ENCODE data around the gene RBP5. TPM values are rescaled to one million over a fixed set of nuclear protein-coding genes. Genes with fewer than 3 reads are reported as not detected.

Gene RBP5
- total RNA-seq, 4 donors from 2014 or later: 0.46 to 5.0 (median 0.91) TPM

DNA sequence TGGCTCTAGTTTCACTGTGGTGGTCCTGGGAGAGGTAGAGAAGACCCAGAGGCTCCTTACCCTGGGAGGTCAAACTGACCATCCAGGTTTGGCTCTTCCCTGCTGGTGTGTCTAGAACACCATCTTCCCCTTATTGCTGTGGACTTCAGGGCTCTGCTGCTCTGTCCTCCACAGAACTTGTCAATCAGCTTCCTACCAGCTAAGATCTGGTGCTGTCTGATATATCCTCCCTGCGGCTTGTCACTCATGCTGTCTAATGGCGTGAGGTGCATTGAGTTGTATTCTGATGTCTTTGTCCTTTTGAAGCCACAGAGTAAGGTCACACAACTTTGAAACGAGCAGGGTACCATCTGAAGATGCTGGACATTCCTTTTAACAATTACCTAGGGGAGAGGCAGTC, 12.5 kb downstream of the RBP5 start:
- TF ChIP-seq, protein P1, sequence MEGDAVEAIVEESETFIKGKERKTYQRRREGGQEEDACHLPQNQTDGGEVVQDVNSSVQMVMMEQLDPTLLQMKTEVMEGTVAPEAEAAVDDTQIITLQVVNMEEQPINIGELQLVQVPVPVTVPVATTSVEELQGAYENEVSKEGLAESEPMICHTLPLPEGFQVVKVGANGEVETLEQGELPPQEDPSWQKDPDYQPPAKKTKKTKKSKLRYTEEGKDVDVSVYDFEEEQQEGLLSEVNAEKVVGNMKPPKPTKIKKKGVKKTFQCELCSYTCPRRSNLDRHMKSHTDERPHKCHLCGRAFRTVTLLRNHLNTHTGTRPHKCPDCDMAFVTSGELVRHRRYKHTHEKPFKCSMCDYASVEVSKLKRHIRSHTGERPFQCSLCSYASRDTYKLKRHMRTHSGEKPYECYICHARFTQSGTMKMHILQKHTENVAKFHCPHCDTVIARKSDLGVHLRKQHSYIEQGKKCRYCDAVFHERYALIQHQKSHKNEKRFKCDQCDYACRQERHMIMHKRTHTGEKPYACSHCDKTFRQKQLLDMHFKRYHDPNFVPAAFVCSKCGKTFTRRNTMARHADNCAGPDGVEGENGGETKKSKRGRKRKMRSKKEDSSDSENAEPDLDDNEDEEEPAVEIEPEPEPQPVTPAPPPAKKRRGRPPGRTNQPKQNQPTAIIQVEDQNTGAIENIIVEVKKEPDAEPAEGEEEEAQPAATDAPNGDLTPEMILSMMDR (IDR thresholded peaks at IDR 0.05): no peak
- TF ChIP-seq POLR2A (IDR thresholded peaks at IDR 0.05; ENCODE audit: low read depth): no peak
- TF ChIP-seq POLR2AphosphoS5 (IDR thresholded peaks at IDR 0.05): no peak
- TF ChIP-seq EP300 (IDR thresholded peaks at IDR 0.05): no peak
- no peak overlapping the region for H3K27ac ChIP-seq (replicated peaks in 1 of 4)
- H3K27me3 ChIP-seq: no peaks in the 10 kb centered on the region
- peaks cover 0 to 33% (median 3%) of the 10 kb centered on the region in 4 donors for H3K36me3 ChIP-seq
- peaks cover 0 to 24% (median 23%) of the 10 kb centered on the region in 4 donors for H3K4me1 ChIP-seq
- WGBS: 83% methylated on average over 3 of the region's 3 CpGs
- H3K9me3 ChIP-seq: no peaks in the 10 kb centered on the region
- H3K4me3 ChIP-seq: no peak overlapping the region
- no peak for DNase-seq (ENCODE audit: extremely low spot score)
- intact Hi-C loops (cut with DNase I): no loop called here

DNA sequence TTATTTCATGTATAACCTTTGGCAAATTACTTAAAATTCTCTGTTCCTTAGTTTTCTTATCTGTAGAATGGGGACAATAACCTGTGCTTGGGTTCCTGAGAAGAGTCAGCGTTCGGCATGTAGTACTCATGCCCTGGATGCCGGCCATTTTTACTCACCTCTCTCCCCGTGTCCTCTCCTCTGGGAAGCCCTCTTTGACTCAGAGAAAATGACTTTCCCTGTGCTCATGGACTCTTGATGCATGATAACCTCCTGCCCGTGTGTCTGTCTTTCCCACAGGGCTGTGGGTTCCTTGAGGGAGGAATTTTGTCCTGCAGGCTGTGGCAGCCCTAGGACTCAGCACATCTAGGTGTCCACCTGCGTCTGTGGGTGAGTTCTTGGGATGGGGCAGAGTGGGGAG, 13.8 kb downstream of the RBP5 start:
- Histone ChIP-seq H3K9me3 (no peaks in the 10 kb centered on the region), H3K27ac (replicated peaks in 1 of 4) (no peak overlapping the region), H3K4me1 (peaks cover under 1 to 31% (median 26%) of the 10 kb centered on the region in 4 donors), H3K36me3 (peaks cover 0 to 33% (median 3%) of the 10 kb centered on the region in 4 donors), H3K27me3 (no peaks in the 10 kb centered on the region), H3K4me3 (no peak overlapping the region)
- WGBS: 91% methylated on average over 6 of the region's 6 CpGs
- no peak for DNase-seq (ENCODE audit: extremely low spot score)
- intact Hi-C loops (cut with DNase I): loop anchor here (5.0 kb wide), 2 partner anchors 168 to 243 kb away; partner anchors contain the start of gene SPSB2
- TF ChIP-seq POLR2A (IDR thresholded peaks at IDR 0.05; ENCODE audit: low read depth): no peak
- TF ChIP-seq, protein P1 (IDR thresholded peaks at IDR 0.05): no peak
- no peak for TF ChIP-seq POLR2AphosphoS5 (IDR thresholded peaks at IDR 0.05)
- TF ChIP-seq EP300 (IDR thresholded peaks at IDR 0.05): no peak

DNA sequence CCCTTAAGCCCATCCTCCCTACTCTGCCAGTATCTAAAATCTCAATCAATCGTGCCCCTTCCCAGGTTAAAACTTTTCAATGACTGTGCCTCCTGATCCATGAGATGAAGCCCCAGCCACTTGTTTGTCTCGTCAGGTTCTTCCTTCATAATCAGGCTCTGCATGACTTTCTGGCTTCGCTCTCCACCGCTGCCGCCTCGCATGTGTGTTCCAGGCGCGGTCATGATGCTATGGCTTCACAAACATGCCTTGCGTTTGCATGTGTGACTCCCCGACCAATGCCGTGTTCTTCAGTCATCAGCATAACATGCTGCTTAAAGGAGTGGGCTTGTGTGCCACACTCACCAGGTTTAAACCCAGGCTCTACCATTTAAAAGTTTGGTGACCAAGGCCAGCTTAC, 14.7 kb downstream of the RBP5 start:
- TF ChIP-seq, protein P1 (IDR thresholded peaks at IDR 0.05): no peak
- Histone ChIP-seq H3K27me3 (no peaks in the 10 kb centered on the region), H3K4me1 (peaks cover 8 to 38% (median 33%) of the 10 kb centered on the region in 4 donors), H3K27ac (replicated peaks in 1 of 4) (no peak overlapping the region), H3K4me3 (no peak overlapping the region), H3K9me3 (no peaks in the 10 kb centered on the region), H3K36me3 (peaks cover 0 to 33% (median 3%) of the 10 kb centered on the region in 4 donors)
- DNase-seq (ENCODE audit: extremely low spot score): no peak
- intact Hi-C loops (cut with DNase I): loop anchor here (5.0 kb wide), 2 partner anchors 167 to 242 kb away; partner anchors contain the start of gene SPSB2
- WGBS: 89% methylated on average over 11 of the region's 11 CpGs

DNA sequence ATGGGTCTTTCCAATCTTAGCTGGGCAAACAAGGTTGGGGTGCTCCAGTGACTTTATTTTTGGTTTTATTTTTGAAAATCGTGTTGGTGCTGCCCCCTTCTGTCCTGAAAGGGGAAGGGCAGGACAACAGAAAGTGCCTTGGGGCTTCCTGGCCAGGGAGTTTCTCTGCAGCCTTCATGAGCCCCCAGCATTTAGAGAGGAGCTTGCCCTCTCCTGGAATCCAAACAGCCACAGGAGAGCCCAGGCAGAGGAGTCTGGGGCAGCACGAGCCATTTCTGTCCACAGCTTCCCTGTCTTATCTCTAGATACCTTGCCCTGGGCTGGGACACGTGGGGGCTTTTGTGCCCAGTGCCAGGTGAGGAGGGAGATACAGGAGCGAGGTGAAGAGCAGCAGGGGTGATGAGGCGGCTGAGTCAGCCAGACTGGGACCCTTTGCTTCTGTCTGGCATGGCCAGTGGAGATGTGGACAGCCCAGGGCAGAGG, 15.3 kb downstream of the RBP5 start:
- DNase-seq (ENCODE audit: extremely low spot score): no peak
- TF ChIP-seq POLR2AphosphoS5 (IDR thresholded peaks at IDR 0.05) (peak; percentile 10 to 11), POLR2A (IDR thresholded peaks at IDR 0.05; ENCODE audit: low read depth) (no peak)
- TF ChIP-seq, protein P1 (IDR thresholded peaks at IDR 0.05): peak; percentile 85 to 89 (median 87)
- Histone ChIP-seq H3K4me1 (peaks cover 8 to 38% (median 33%) of the 10 kb centered on the region in 4 donors), H3K9me3 (no peaks in the 10 kb centered on the region), H3K4me3 (no peak overlapping the region), H3K27me3 (no peaks in the 10 kb centered on the region), H3K27ac (replicated peaks in 1 of 4) (no peak overlapping the region), H3K36me3 (peaks cover 0 to 33% (median 3%) of the 10 kb centered on the region in 4 donors)
- intact Hi-C loops (cut with DNase I): loop anchor here (5.0 kb wide), 2 partner anchors 166 to 241 kb away; partner anchors contain the start of gene SPSB2
- WGBS: 46% methylated on average over 3 of the region's 5 CpGs

DNA sequence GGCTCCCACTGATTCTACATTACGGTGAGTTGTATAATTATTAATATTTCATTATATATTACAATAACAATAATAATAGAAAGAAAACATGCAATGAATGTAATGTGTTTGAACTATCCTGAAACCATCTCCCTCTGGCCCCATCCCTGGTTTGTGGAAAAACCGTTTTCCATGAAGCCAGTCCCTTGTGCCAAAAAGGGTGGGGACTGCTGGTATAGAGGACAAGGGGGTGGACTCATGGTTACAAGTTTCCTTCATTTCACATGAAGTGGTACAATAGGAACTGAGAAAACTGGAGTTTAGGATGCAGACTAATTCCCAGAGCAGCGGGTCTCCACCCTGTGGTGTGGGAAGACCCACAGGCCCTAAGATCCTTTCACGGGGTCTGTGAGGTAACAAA, 16.6 kb downstream of the RBP5 start:
- no peak for TF ChIP-seq POLR2A (IDR thresholded peaks at IDR 0.05; ENCODE audit: low read depth)
- TF ChIP-seq, protein P1 (IDR thresholded peaks at IDR 0.05): no peak
- TF ChIP-seq POLR2AphosphoS5 (IDR thresholded peaks at IDR 0.05): no peak
- no peak for TF ChIP-seq EP300 (IDR thresholded peaks at IDR 0.05)
- no peak for DNase-seq (ENCODE audit: extremely low spot score)
- Histone ChIP-seq H3K4me3 (no peak overlapping the region), H3K27me3 (no peaks in the 10 kb centered on the region), H3K36me3 (peaks cover 0 to 22% (median under 1%) of the 10 kb centered on the region in 4 donors), H3K9me3 (no peaks in the 10 kb centered on the region), H3K27ac (replicated peaks in 1 of 4) (peak overlapping the region in 3 of 4 donors; percentile 28 to 41 (median 35)), H3K4me1 (peaks cover 15 to 49% (median 44%) of the 10 kb centered on the region in 4 donors)
- intact Hi-C loops (cut with DNase I): loop anchor here (5.0 kb wide), 2 partner anchors 165 to 240 kb away; partner anchors contain the start of gene SPSB2
- 68% methylated on average over 4 of the region's 4 CpGs for WGBS

Data from esophagus muscularis mucosa (tissue), 4 donors.